Mesodermal cell (in vitro differentiated cells): ENCODE results near the gene REXO4.

Experiments
- H3K27ac ChIP-seq: 2 replicates; pipeline ENCODE4 v1.7.0; 2013; ENCODE audit warnings: mild to moderate bottlenecking, low read depth, low read length, moderate library complexity; ENCODE audit not compliant: severe bottlenecking
- H3K36me3 ChIP-seq: 2 replicates; pipeline ENCODE4 v1.7.1; 2013; ENCODE audit warnings: mild to moderate bottlenecking, low read length, moderate library complexity; ENCODE audit not compliant: control insufficient read depth, insufficient read depth
- H3K4me1 ChIP-seq: one replicate; pipeline ENCODE4 v1.7.1; 2013; ENCODE audit warnings: mild to moderate bottlenecking, low read length; ENCODE audit not compliant: insufficient read depth, control insufficient read depth, poor library complexity, severe bottlenecking
- H3K4me3 ChIP-seq: 2 replicates; pipeline ENCODE4 v1.7.0; 2013; ENCODE audit warnings: low read length, control low read depth, mild to moderate bottlenecking; ENCODE audit not compliant: insufficient read depth, poor library complexity, severe bottlenecking; ENCODE audit errors: extremely low read depth
- H3K9me3 ChIP-seq: 2 replicates; pipeline ENCODE4 v1.7.1; 2013; ENCODE audit warnings: mild to moderate bottlenecking, low read length, moderate library complexity; ENCODE audit not compliant: control insufficient read depth
- WGBS, 2 experiments: methylation state at CpG; one replicate each; pipeline ENCODE4 v1.1.5; 2013; ENCODE audit warnings: missing lambda C conversion rate in 2 of 2; ENCODE audit not compliant: insufficient coverage in 2 of 2; 5-methylcytosine and 5-hydroxymethylcytosine counted together

The REXO4 gene

DNA sequence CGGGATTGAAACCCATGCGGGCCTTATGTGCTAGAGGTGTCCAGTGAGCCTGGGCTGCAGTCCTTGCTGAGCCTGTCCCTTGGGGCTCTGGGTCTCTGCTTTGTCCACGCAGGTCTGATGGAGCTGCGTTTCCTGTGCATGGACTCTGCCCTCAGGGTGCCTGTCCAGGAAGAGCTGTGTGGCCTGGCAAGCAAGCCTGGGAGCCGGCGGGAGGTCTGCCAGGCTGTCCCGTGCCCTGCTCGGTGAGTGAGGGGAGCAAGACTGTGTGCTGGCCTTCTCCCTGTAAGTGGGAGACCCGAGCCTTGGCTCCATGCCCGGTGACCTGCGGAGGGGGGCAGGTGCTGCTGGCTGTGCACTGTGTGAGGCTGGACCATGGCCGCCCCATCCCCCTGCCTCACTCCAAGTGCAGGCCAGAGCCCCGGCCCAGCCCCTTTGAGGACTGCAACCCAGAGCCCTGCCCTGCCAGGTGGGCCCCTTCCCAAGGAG is 30.7 kb upstream of the REXO4 start:
- Histone ChIP-seq H3K9me3 (no peaks in the 10 kb centered on the region), H3K4me3 (no peak overlapping the region), H3K36me3 (no peaks in the 10 kb centered on the region), H3K27ac (no peak overlapping the region), H3K4me1 (no peaks in the 10 kb centered on the region)
- WGBS, 2 experiments, result 84 to 85% methylated on average over 8 to 11 of the region's 13 CpGs

DNA sequence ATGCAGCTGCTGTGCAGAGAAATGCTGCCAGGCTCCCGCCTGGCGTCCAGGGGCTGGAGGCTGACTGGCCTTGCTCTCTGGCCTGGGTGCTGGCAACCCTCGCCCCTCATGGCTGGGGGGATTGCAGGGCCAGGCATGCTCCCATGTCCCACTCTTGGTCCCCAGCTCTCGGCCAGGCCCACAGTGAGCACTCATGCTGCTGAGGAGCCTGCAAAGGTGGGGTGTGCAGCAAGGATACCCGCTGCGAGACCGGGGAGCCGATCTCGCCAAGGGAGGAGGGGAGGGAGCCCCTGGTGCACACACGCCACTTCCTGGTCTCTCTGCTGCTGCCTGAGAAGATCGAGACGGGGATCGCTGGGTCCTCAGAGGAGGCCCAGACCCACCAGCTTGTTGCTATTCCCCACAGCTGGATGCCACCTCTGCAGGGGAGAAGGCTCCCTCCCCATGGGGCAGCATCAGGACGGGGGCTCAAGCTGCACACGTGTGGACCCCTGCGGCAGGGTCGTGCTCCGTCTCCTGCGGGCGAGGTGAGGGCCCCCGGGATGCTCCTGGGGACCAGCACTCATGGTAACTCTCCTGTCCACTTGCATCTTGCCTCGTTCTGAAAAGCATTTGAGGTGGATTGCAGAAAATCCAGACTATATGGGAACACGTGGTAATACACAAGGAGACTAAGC is 27.6 kb upstream of the REXO4 start:
- Histone ChIP-seq H3K27ac (no peak overlapping the region), H3K4me1 (no peaks in the 10 kb centered on the region), H3K4me3 (no peak overlapping the region), H3K9me3 (no peaks in the 10 kb centered on the region), H3K36me3 (no peaks in the 10 kb centered on the region)
- 88 to 90% methylated on average over 19 to 23 of the region's 23 CpGs for WGBS, 2 experiments

DNA sequence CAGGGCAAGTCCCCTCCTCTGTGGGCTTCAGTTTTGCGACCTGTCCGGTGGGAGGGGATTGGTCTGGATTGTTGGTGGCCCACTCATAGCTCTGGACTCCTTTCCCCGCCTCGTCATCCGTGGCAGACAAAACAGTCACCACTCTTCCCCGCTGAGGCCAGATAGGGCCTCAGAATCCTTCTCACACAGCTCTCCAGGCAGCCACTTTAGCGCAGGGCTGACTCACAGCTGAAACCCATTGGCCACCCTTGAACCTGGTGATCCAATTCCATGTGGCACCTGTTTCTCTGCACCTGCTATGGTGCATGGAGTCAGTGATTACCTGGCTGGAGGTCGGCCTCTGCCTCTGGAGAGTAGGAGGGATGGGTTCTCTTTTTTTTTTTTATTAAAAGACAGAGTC is 26.2 kb upstream of the REXO4 start:
- Histone ChIP-seq H3K9me3 (no peaks in the 10 kb centered on the region), H3K4me3 (no peak overlapping the region), H3K4me1 (no peaks in the 10 kb centered on the region), H3K27ac (no peak overlapping the region), H3K36me3 (no peaks in the 10 kb centered on the region)
- 88% methylated on average over 6 to 7 of the region's 8 CpGs for WGBS, 2 experiments

DNA sequence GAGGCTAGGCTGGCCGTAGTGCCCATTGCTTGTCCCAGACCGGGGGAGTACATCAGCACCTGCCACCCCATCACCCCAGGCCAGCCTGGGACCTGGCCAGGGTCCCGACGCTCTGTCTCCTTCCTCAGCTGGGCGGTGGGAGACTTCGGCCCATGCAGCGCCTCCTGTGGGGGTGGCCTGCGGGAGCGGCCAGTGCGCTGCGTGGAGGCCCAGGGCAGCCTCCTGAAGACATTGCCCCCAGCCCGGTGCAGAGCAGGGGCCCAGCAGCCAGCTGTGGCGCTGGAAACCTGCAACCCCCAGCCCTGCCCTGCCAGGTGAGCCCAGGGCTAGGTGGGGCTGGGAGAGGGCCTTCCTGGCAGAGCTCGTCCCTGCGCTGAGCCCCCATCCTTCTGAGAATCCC is 25.4 kb upstream of the REXO4 start:
- Histone ChIP-seq H3K4me1 (no peaks in the 10 kb centered on the region), H3K36me3 (no peaks in the 10 kb centered on the region), H3K4me3 (no peak overlapping the region), H3K9me3 (no peaks in the 10 kb centered on the region), H3K27ac (no peak overlapping the region)
- 92 to 93% methylated on average over 12 to 13 of the region's 15 CpGs for WGBS, 2 experiments

DNA sequence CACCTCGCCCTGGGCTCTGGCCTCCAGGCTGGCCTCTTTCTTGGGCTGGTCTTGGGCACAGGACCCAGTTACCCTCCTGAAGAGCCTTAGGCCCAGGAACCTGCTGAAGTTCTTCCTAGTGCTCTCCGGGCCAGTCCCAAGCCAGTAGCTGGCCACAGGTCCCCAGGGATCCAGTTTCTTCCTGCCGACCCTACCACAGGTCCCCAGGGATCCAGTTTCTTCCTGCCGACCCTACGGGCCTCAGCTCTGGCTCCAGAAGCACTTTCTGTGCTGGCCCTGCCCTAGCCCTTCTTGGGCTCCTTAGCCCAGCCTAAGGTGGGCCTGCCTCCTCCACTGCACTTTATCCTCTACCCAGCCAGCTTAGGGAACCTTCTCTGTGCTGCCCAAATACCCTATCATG is 23.8 kb upstream of the REXO4 start:
- no peaks in the 10 kb centered on the region for H3K9me3 ChIP-seq
- H3K27ac ChIP-seq, result no peak overlapping the region
- H3K4me3 ChIP-seq, result no peak overlapping the region
- no peaks in the 10 kb centered on the region for H3K4me1 ChIP-seq
- 89 to 91% methylated on average over 5 of the region's 5 CpGs for WGBS, 2 experiments
- H3K36me3 ChIP-seq, result no peaks in the 10 kb centered on the region

DNA sequence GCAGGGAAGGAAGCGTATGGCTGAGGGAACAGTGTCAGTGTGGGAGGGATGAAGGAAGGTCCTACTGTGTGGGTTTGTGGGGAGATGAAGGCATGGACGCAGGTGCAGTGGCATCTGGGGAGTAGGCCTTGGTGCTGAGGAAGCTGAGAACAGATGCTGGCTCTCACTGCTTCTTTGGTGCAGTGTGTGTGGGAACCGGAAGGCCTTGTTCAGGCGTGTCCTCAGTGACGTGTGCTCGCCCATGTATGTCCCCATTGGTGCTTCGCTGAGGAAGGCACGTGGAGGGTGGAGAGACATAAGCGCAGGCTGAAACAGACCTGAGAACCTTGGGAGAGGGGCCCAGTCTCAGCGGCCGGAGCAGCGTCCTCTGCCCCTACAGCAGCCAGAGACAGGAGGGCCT is 23.1 kb upstream of the REXO4 start:
- Histone ChIP-seq H3K36me3 (no peaks in the 10 kb centered on the region), H3K4me3 (no peak overlapping the region), H3K27ac (no peak overlapping the region), H3K9me3 (no peaks in the 10 kb centered on the region), H3K4me1 (no peaks in the 10 kb centered on the region)
- 91 to 95% methylated on average over 12 of the region's 12 CpGs for WGBS, 2 experiments

- Histone ChIP-seq H3K4me3 (no peak overlapping the region), H3K27ac (no peak overlapping the region), H3K9me3 (no peaks in the 10 kb centered on the region), H3K4me1 (no peaks in the 10 kb centered on the region), H3K36me3 (no peaks in the 10 kb centered on the region)
- 67 to 100% methylated on average over 1 to 3 of the region's 4 CpGs for WGBS, 2 experiments
These were observed 21.5 kb upstream of the REXO4 start for GRCh38 chr9:133439337-133439736.

DNA sequence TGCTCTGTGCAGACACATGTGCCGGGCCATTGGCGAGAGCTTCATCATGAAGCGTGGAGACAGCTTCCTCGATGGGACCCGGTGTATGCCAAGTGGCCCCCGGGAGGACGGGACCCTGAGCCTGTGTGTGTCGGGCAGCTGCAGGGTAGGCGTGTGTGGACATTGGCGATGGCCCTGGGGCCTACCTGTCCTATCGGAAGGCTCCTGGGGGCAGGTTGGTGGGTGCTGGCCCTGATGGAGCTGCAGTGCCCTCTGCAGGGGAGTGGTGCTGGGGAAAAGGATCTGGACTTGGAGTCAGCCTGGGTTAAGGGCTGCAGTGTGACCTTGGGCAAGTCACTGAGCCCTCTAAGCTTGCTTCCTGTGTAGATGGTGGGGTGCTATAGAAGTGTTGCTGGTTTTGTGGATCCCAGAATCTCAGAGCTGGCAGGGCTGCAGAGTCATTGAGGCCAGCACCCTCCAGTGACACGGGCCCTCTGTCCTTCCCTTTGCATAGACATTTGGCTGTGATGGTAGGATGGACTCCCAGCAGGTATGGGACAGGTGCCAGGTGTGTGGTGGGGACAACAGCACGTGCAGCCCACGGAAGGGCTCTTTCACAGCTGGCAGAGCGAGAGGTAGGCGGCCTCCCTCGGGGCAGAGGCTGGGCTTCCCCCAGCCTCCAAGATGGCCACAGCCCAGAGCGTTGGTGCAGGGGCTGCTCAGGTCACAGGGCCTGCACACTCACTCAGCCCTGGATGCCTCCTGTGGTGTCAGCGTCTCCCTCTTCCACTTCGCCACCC is 20.1 kb upstream of the REXO4 start:
- Histone ChIP-seq H3K4me1 (no peaks in the 10 kb centered on the region), H3K4me3 (no peak overlapping the region), H3K36me3 (no peaks in the 10 kb centered on the region), H3K9me3 (no peaks in the 10 kb centered on the region), H3K27ac (no peak overlapping the region)
- 92 to 94% methylated on average over 19 to 20 of the region's 20 CpGs for whole genome bisulfite sequencing, 2 experiments

DNA sequence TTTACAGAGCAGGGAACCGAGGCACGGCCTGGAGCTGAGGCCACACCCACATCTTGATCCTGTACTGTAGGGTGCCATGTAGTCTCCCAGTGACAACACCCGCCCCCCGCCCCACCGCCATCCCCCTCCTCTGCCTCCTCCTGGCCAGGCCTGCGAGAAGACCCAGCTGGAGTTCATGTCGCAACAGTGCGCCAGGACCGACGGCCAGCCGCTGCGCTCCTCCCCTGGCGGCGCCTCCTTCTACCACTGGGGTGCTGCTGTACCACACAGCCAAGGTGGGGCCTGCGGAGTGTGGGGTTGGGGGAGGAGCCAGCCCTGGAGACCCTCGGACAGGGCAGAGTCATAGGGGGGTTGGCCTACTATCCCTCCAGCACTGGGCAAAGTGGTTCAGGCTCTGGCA is 18.9 kb upstream of the REXO4 start:
- Histone ChIP-seq H3K4me1 (no peaks in the 10 kb centered on the region), H3K4me3 (no peak overlapping the region), H3K9me3 (no peaks in the 10 kb centered on the region), H3K27ac (no peak overlapping the region), H3K36me3 (no peaks in the 10 kb centered on the region)
- WGBS, 2 experiments, result 85 to 86% methylated on average over 4 to 10 of the region's 16 CpGs

GRCh38 chr9:133433351-133433843 is 15.6 kb upstream of the REXO4 start:
- Histone ChIP-seq H3K4me3 (no peak overlapping the region), H3K4me1 (no peaks in the 10 kb centered on the region), H3K36me3 (no peaks in the 10 kb centered on the region), H3K9me3 (no peaks in the 10 kb centered on the region), H3K27ac (no peak overlapping the region)
- 89 to 93% methylated on average over 10 to 11 of the region's 11 CpGs for WGBS, 2 experiments

- no peaks in the 10 kb centered on the region for H3K4me1 ChIP-seq
- H3K27ac ChIP-seq, result no peak overlapping the region
- H3K36me3 ChIP-seq, result peaks cover 3% of the 10 kb centered on the region
- no peak overlapping the region for H3K4me3 ChIP-seq
- no CpG with 5 or more reads among the region's 1 CpG for WGBS, 2 experiments
- H3K9me3 ChIP-seq, result peaks cover 4% of the 10 kb centered on the region
These were observed 12.4 kb upstream of the REXO4 start for GRCh38 chr9:133430244-133430643.
